ENCODE data around the gene ARL2BP.

The ARL2BP gene

GRCh38 chr16:57251352-57251751, 6.3 kb downstream of the ARL2BP start:
- no peak for DNase-seq
- TF ChIP-seq POLR2A (IDR thresholded peaks at IDR 0.05; ENCODE audit: low read length) (no peak), GATA1 (IDR thresholded peaks at IDR 0.05; ENCODE audit: low read depth, low read length) (no peak)

GRCh38 chr16:57252148-57252721, 7.2 kb downstream of the ARL2BP start:
- DNase-seq: peak; percentile 22 to 37
- TF ChIP-seq GATA1 (IDR thresholded peaks at IDR 0.05; ENCODE audit: low read depth, low read length) (no peak), POLR2A (IDR thresholded peaks at IDR 0.05; ENCODE audit: low read length) (no peak)

GRCh38 chr16:57253466-57253865, 8.4 kb downstream of the ARL2BP start:
- DNase-seq: no peak
- no peak for TF ChIP-seq GATA1 (IDR thresholded peaks at IDR 0.05; ENCODE audit: low read depth, low read length)
- no peak for TF ChIP-seq POLR2A (IDR thresholded peaks at IDR 0.05; ENCODE audit: low read length)

- TF ChIP-seq POLR2A (IDR thresholded peaks at IDR 0.05; ENCODE audit: low read length): no peak
- TF ChIP-seq GATA1 (IDR thresholded peaks at IDR 0.05; ENCODE audit: low read depth, low read length): no peak
- no peak for DNase-seq
Observed at GRCh38 chr16:57255686-57256415, 10.8 kb downstream of the ARL2BP start.

- DNase-seq: peak; percentile 34 to 81
- TF ChIP-seq GATA1 (IDR thresholded peaks at IDR 0.05; ENCODE audit: low read depth, low read length) (no peak), POLR2A (IDR thresholded peaks at IDR 0.05; ENCODE audit: low read length) (no peak)
Observed at GRCh38 chr16:57256601-57257395, 11.7 kb downstream of the ARL2BP start.

GRCh38 chr16:57257455-57258070, 12.5 kb downstream of the ARL2BP start:
- peak in 1 of 2 experiments; percentile 26 for DNase-seq
- TF ChIP-seq POLR2A (IDR thresholded peaks at IDR 0.05; ENCODE audit: low read length): no peak
- no peak for TF ChIP-seq GATA1 (IDR thresholded peaks at IDR 0.05; ENCODE audit: low read depth, low read length)

GRCh38 chr16:57258226-57258909, 13.3 kb downstream of the ARL2BP start:
- TF ChIP-seq POLR2A (IDR thresholded peaks at IDR 0.05; ENCODE audit: low read length) (no peak), GATA1 (IDR thresholded peaks at IDR 0.05; ENCODE audit: low read depth, low read length) (no peak)
- no peak for DNase-seq

- DNase-seq: no peak
- TF ChIP-seq POLR2A (IDR thresholded peaks at IDR 0.05; ENCODE audit: low read length): no peak
Observed at GRCh38 chr16:57258910-57259475, 13.9 kb downstream of the ARL2BP start.

- TF ChIP-seq POLR2A (IDR thresholded peaks at IDR 0.05; ENCODE audit: low read length) (no peak), GATA1 (IDR thresholded peaks at IDR 0.05; ENCODE audit: low read depth, low read length) (no peak)
- peak in 1 of 2 experiments; percentile 7 for DNase-seq
Observed at GRCh38 chr16:57260294-57260929, 15.4 kb downstream of the ARL2BP start.

GRCh38 chr16:57261806-57262205, 16.7 kb downstream of the ARL2BP start:
- no peak for DNase-seq
- no peak for TF ChIP-seq POLR2A (IDR thresholded peaks at IDR 0.05; ENCODE audit: low read length)
- no peak for TF ChIP-seq GATA1 (IDR thresholded peaks at IDR 0.05; ENCODE audit: low read depth, low read length)

GRCh38 chr16:57262841-57263540, 17.9 kb downstream of the ARL2BP start:
- peak; percentile 21 to 48 for DNase-seq
- TF ChIP-seq POLR2A (IDR thresholded peaks at IDR 0.05; ENCODE audit: low read length): no peak
- no peak for TF ChIP-seq GATA1 (IDR thresholded peaks at IDR 0.05; ENCODE audit: low read depth, low read length)

Measured in erythroblast (primary cell).